A549 (cell line): ENCODE results near the gene PFDN2. TPM values are rescaled to one million over a fixed set of nuclear protein-coding genes. Genes with fewer than 3 reads are reported as not detected.
A peak's percentile ranks its signal among the peaks of the same experiment; 100 is the strongest.

Experiments used
- ATAC-seq, 2 experiments: fragments of 200-7000 bp in 1 of 2; fragments of >200 bp in 1 of 2; cut with Nextera tagmentation in 1 of 2; cut with Tn5 transposase in 1 of 2; 3 replicates each; pipeline versions ENCODE4 v1.8.0 to v1.9.1; 2018 to 2020; ENCODE audit warnings: mild to moderate bottlenecking in 1 of 2, moderate library complexity in 1 of 2
- CTCF ChIA-PET: fragments of 300-600 bp; sonication (Branson Sonifier 250); formaldehyde crosslinking; extraction: SDS; loops from one replicate; lab custom pipeline; 2021; ENCODE audit warnings: antibody characterized with exemption, inconsistent platforms; lab: Yijun Ruan, JAX
- POLR2A ChIA-PET: fragments of 350-600 bp; formaldehyde crosslinking; extraction: SDS; loops from one replicate; lab custom pipeline; 2021; ENCODE audit warnings: antibody characterized with exemption, inconsistent platforms; lab: Yijun Ruan, JAX
- DNase-seq, 2 experiments: peaks; one replicate each; pipeline versions ENCODE4 v3.0.0 to v3.0.0-alpha.2; 2011 to 2016; ENCODE audit warnings: low read depth in 1 of 2, low spot score in 1 of 2
- FAIRE-seq: peaks from 2 replicates; lab custom pipeline; 2011; peaks lifted over from hg19 to GRCh38; lab: Jason Lieb, UNC
- H3K27ac ChIP-seq, 2 experiments: fragments of >200 bp; sonication (Bioruptor Twin); formaldehyde crosslinking; 3 replicates each; pipeline ENCODE4 v1.5.1; 2016 to 2017
- H3K4me1 ChIP-seq: fragments of >200 bp; sonication (Bioruptor Twin); formaldehyde crosslinking; 3 replicates; pipeline ENCODE4 v1.6.1; 2016
- H3K4me2 ChIP-seq: fragments of >200 bp; sonication (Bioruptor Twin); formaldehyde crosslinking; 3 replicates; pipeline ENCODE4 v1.6.1; 2016
- H3K4me3 ChIP-seq: fragments of >200 bp; sonication (Bioruptor Twin); formaldehyde crosslinking; 3 replicates; pipeline ENCODE4 v1.5.1; 2016
- H3K9me3 ChIP-seq: fragments of >200 bp; sonication (Bioruptor Twin); formaldehyde crosslinking; 3 replicates; pipeline ENCODE4 v1.6.1; 2016
- CBX2 ChIP-seq: fragments of 200-600 bp; sonication (generic); IDR thresholded peaks from 2 replicates; pipeline ENCODE4 v1.6.1; 2016; ENCODE audit warnings: low read depth, mild to moderate bottlenecking, borderline replicate concordance
- CHD2 ChIP-seq: fragments of 150-350 bp; IDR thresholded peaks from 2 replicates; pipeline ENCODE4 v1.6.1; 2014; ENCODE audit warnings: low read length; ENCODE audit not compliant: partially characterized antibody
- FOSB ChIP-seq: fragments of 250-450 bp; sonication (Bioruptor Pico); IDR thresholded peaks from 2 replicates; pipeline ENCODE4 v1.5.0; 2020; ENCODE audit warnings: mild to moderate bottlenecking, moderate library complexity
- FOXS1 ChIP-seq: fragments of 250-450 bp; sonication (Bioruptor Pico); IDR thresholded peaks from 2 replicates; pipeline ENCODE4 v1.5.0; 2020; ENCODE audit warnings: mild to moderate bottlenecking, moderate library complexity
- HOXA7 ChIP-seq: fragments of 250-450 bp; sonication (Bioruptor Pico); IDR thresholded peaks from 2 replicates; pipeline ENCODE4 v1.5.0; 2020; ENCODE audit warnings: mild to moderate bottlenecking, moderate library complexity
- HOXB5 ChIP-seq: fragments of 250-450 bp; sonication (Bioruptor Pico); IDR thresholded peaks from 2 replicates; pipeline ENCODE4 v1.5.0; 2020; ENCODE audit warnings: mild to moderate bottlenecking, moderate library complexity
- JUN ChIP-seq, 2 experiments: fragments of >200 bp; sonication (Bioruptor Twin); formaldehyde crosslinking; IDR thresholded peaks; 2 replicates in 1 of 2; 3 replicates in 1 of 2; pipeline ENCODE4 v1.6.1; 2016 to 2017
- KDM5A ChIP-seq: fragments of 200-600 bp; sonication (generic); IDR thresholded peaks from 2 replicates; pipeline ENCODE4 v1.6.1; 2016; ENCODE audit warnings: antibody characterized with exemption, mild to moderate bottlenecking
- MYC ChIP-seq: IDR thresholded peaks from 2 replicates; pipeline ENCODE4 v1.6.1; 2012; ENCODE audit warnings: mild to moderate bottlenecking, inconsistent platforms, low read length, improper control_type of control experiment, borderline replicate concordance
- RAD21 ChIP-seq, 2 experiments: fragments of >200 bp in 1 of 2; sonication (Bioruptor Twin) in 1 of 2; formaldehyde crosslinking in 1 of 2; IDR thresholded peaks in 1 of 2; conservative IDR thresholded peaks in 1 of 2; 2 replicates in 1 of 2; 3 replicates in 1 of 2; pipeline ENCODE4 v1.6.1; 2012 to 2018; ENCODE audit warnings: inconsistent platforms in 1 of 2
- RFX5 ChIP-seq: fragments of 450-650 bp; IDR thresholded peaks from 2 replicates; pipeline ENCODE4 v1.7.1; 2014; ENCODE audit warnings: antibody characterized with exemption, mild to moderate bottlenecking, moderate library complexity
- RNF2 ChIP-seq: fragments of 200-600 bp; sonication (generic); IDR thresholded peaks from 2 replicates; pipeline ENCODE4 v1.6.1; 2016; ENCODE audit warnings: low read depth, mild to moderate bottlenecking, antibody characterized with exemption, moderate library complexity, borderline replicate concordance
- ZNF302 ChIP-seq: fragments of 250-450 bp; sonication (Bioruptor Pico); IDR thresholded peaks from 2 replicates; pipeline ENCODE4 v1.9.0; 2021; ENCODE audit warnings: inconsistent platforms, mild to moderate bottlenecking, moderate library complexity
- ZSCAN20 ChIP-seq: fragments of 250-450 bp; sonication (Bioruptor Pico); IDR thresholded peaks from 2 replicates; pipeline ENCODE4 v1.8.0; 2022; ENCODE audit warnings: mild to moderate bottlenecking, moderate library complexity
- WGBS: methylation state at CpG from one replicate; pipeline ENCODE4 v1.1.6; 2017; ENCODE audit errors: missing lambda C conversion rate; 5-methylcytosine and 5-hydroxymethylcytosine counted together
- polyA plus RNA-seq, 4 experiments: library from polyadenylated mRNA; depleted of rRNA in 3 of 4; stranded (reverse); fragments of >200 nt; fragmentation: RNase III in 1 of 4; extraction: RNeasy Plus Mini Kit Qiagen cat#74134 plus additional on column Dnase treatment in 1 of 4; gene quantifications; 2 replicates in 3 of 4; 3 replicates in 1 of 4; pipeline ENCODE4 v1.2.3, GENCODE V29; 2011 to 2017
- TF ChIP-seq, protein P1 (sequence below): IDR thresholded peaks from 2 replicates; pipeline ENCODE4 v1.6.1; 2012; ENCODE audit warnings: low read depth, borderline replicate concordance
- TF ChIP-seq, protein P2 (sequence below): IDR thresholded peaks from 2 replicates; pipeline ENCODE4 v1.6.1; 2012
- TF ChIP-seq, protein P3 (sequence below): fragments of >200 bp; sonication (Bioruptor Twin); formaldehyde crosslinking; IDR thresholded peaks from 3 replicates; pipeline ENCODE4 v1.6.1; 2016
- TF ChIP-seq, protein P4 (sequence below): fragments of 150-350 bp; IDR thresholded peaks from 2 replicates; pipeline ENCODE4 v1.6.1; 2014; ENCODE audit warnings: low read depth, mild to moderate bottlenecking, low read length
- TF ChIP-seq, protein P5 (sequence below): fragments of >200 bp; sonication (Bioruptor Twin); formaldehyde crosslinking; IDR thresholded peaks from 2 replicates; pipeline ENCODE4 v1.6.1; 2016

The PFDN2 gene
- polyA plus RNA-seq, 2 of the 4 experiments (the other 2 are of a cell fraction), result 179 to 187 TPM

DNA sequence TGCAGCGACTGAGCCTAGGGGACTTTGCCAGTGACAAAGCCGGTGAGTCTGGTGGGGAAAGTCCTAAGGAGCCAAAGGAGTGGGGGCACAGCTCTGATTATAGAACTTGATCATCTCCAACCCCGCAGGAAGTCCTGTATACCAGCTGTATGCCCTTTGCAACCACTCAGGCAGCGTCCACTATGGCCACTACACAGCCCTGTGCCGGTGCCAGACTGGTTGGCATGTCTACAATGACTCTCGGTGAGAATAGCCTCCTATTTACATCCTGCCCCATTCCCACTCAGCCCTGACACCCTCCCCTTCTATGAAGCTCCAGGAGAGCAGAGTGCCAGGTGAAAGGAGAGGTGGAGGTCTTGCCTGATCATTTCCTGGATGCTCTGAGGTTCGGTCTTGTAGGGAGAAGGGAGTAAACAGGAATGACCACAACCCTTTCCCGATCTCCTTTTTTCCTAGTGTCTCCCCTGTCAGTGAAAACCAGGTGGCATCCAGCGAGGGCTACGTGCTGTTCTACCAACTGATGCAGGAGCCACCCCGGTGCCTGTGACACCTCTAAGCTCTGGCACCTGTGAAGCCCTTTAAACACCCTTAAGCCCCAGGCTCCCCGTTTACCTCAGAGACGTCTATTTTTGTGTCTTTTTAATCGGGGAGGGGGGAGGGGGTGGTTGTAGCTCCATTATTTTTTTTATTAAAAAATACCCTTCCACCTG, 47.2 kb upstream of the PFDN2 start:
- POLR2A ChIA-PET, result interaction anchor here (0.6 to 2.8 kb wide), 8 partner anchors 7 to 119 kb away, joined by 3 to 25 read pairs (median 6); partner anchors contain the start of genes B4GALT3, NDUFS2, UFC1 and USF1
- WGBS, result 61% methylated on average over 14 of the region's 14 CpGs
- no peak for ATAC-seq
- no peak for FAIRE-seq
- H3K4me3 ChIP-seq, result peak overlapping the region; percentile 62
- TF ChIP-seq ZSCAN20 (CRISPR knock-in tag), result no peak
- TF ChIP-seq, protein P1, sequence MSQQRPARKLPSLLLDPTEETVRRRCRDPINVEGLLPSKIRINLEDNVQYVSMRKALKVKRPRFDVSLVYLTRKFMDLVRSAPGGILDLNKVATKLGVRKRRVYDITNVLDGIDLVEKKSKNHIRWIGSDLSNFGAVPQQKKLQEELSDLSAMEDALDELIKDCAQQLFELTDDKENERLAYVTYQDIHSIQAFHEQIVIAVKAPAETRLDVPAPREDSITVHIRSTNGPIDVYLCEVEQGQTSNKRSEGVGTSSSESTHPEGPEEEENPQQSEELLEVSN, result no peak
- TF ChIP-seq, all 56 proteins: peak for 0
- H3K27ac ChIP-seq, result peak overlapping the region in 1 of 2 experiments; percentile 73; a peak in 4 of 6 replicates
- DNase-seq, result no peak
- H3K4me1 ChIP-seq, result peaks cover 20% of the 10 kb centered on the region
- no peaks in the 10 kb centered on the region for H3K9me3 ChIP-seq
- CTCF ChIA-PET, result interaction anchor here (0.6 to 5.5 kb wide), 18 partner anchors 10 to 222 kb away, joined by 3 to 59 read pairs (median 7); partner anchors contain the start of genes DEDD, NECTIN4 and UFC1
- H3K4me2 ChIP-seq, result peak overlapping the region; percentile 99

DNA sequence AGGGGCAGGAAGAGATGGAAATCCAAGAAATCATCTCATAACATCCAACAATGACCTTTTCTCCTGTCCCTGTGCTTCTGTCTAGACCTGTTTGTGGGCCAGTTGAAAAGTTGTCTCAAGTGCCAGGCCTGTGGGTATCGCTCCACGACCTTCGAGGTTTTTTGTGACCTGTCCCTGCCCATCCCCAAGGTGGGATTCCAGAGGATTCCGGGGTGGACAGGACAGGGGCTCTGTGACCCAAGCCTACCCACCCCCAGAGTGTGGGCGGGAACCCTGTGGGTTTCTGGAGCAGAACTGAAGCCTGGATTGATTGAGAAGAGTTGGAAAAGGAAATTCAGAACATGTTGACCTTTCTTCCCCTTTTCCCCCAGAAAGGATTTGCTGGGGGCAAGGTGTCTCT, 46.0 kb upstream of the PFDN2 start:
- TF ChIP-seq FOSB (CRISPR knock-in tag) (no peak), HOXA7 (CRISPR knock-in tag) (no peak), ZNF302 (CRISPR knock-in tag) (no peak), MYC (no peak), CBX2 (no peak), FOXS1 (CRISPR knock-in tag) (no peak), KDM5A (no peak), RFX5 (no peak), ZSCAN20 (CRISPR knock-in tag) (no peak), HOXB5 (CRISPR knock-in tag) (no peak)
- TF ChIP-seq, protein P2, sequence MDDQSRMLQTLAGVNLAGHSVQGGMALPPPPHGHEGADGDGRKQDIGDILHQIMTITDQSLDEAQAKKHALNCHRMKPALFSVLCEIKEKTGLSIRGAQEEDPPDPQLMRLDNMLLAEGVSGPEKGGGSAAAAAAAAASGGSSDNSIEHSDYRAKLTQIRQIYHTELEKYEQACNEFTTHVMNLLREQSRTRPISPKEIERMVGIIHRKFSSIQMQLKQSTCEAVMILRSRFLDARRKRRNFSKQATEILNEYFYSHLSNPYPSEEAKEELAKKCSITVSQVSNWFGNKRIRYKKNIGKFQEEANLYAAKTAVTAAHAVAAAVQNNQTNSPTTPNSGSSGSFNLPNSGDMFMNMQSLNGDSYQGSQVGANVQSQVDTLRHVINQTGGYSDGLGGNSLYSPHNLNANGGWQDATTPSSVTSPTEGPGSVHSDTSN, result no peak
- TF ChIP-seq, protein P3, sequence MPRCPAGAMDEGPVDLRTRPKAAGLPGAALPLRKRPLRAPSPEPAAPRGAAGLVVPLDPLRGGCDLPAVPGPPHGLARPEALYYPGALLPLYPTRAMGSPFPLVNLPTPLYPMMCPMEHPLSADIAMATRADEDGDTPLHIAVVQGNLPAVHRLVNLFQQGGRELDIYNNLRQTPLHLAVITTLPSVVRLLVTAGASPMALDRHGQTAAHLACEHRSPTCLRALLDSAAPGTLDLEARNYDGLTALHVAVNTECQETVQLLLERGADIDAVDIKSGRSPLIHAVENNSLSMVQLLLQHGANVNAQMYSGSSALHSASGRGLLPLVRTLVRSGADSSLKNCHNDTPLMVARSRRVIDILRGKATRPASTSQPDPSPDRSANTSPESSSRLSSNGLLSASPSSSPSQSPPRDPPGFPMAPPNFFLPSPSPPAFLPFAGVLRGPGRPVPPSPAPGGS, result no peak
- TF ChIP-seq, protein P1, result no peak
- TF ChIP-seq, protein P4, sequence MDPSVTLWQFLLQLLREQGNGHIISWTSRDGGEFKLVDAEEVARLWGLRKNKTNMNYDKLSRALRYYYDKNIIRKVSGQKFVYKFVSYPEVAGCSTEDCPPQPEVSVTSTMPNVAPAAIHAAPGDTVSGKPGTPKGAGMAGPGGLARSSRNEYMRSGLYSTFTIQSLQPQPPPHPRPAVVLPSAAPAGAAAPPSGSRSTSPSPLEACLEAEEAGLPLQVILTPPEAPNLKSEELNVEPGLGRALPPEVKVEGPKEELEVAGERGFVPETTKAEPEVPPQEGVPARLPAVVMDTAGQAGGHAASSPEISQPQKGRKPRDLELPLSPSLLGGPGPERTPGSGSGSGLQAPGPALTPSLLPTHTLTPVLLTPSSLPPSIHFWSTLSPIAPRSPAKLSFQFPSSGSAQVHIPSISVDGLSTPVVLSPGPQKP, result no peak
- ATAC-seq, result no peak
- Histone ChIP-seq H3K4me3 (no peak overlapping the region), H3K4me2 (no peak overlapping the region), H3K27ac (no peak overlapping the region), H3K9me3 (no peaks in the 10 kb centered on the region), H3K4me1 (peaks cover 23% of the 10 kb centered on the region)
- CTCF ChIA-PET, result interaction anchor here (3.6 to 5.3 kb wide), 2 partner anchors 9 to 219 kb away, joined by 28 to 59 read pairs; partner anchors contain the start of gene UFC1
- no peak for FAIRE-seq
- DNase-seq, result no peak
- 98% methylated on average over 5 of the region's 5 CpGs for WGBS
- POLR2A ChIA-PET, result no interaction called here

DNA sequence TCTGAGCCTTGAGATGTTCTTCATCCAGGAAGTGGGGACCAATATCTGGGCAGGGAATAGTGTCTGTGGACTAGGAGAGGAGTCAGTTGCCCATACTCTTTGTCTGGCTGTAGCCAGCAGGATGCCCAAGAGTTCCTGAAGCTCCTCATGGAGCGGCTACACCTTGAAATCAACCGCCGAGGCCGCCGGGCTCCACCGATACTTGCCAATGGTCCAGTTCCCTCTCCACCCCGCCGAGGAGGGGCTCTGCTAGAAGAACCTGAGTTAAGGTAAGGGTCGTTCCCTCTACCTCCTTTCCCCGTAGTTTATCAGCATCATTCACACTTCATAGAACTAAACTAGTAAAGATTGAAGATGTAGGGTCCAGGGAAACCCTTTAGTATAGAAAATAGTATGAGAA, 45.0 kb upstream of the PFDN2 start:
- ATAC-seq (no peak), FAIRE-seq (no peak), DNase-seq (no peak)
- Histone ChIP-seq H3K9me3 (no peaks in the 10 kb centered on the region), H3K4me1 (peaks cover 26% of the 10 kb centered on the region), H3K27ac (no peak overlapping the region), H3K4me3 (no peak overlapping the region), H3K4me2 (no peak overlapping the region)
- CTCF ChIA-PET, result no interaction called here
- POLR2A ChIA-PET, result no interaction called here
- 97% methylated on average over 10 of the region's 10 CpGs for whole genome bisulfite sequencing
- TF ChIP-seq, protein P5, sequence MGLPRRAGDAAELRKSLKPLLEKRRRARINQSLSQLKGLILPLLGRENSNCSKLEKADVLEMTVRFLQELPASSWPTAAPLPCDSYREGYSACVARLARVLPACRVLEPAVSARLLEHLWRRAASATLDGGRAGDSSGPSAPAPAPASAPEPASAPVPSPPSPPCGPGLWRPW, result no peak
- TF ChIP-seq RNF2, result no peak
- no peak for TF ChIP-seq CHD2
- TF ChIP-seq RAD21 (conservative IDR thresholded peaks at IDR 0.05 in 1 of 2, IDR thresholded peaks at IDR 0.05 in 1 of 2), result no peak
- no peak for TF ChIP-seq MYC
- no peak for TF ChIP-seq JUN (IDR thresholded peaks at IDR 0.05)
